WTC11 (cell line): ENCODE data around the gene ATP6V1G2. TPM values are rescaled to one million over a fixed set of nuclear protein-coding genes. Genes with fewer than 3 reads are reported as not detected.
"Not testable (repeated sequence)": the region's sequence is repeated elsewhere in the genome, so short reads cannot be mapped to it uniquely, and the experiment has no call there.

Experiments used
- ATAC-seq: fragments of 200-7000 bp; cut with Tn5 transposase; 2 replicates; pipeline ENCODE4 v1.10.0; 2021; ENCODE audit warnings: mild to moderate bottlenecking, moderate library complexity
- CTCF ChIA-PET: fragments of 300-600 bp; sonication (Branson Sonifier 250); formaldehyde crosslinking; loops from one replicate; lab custom pipeline; 2021; ENCODE audit warnings: antibody characterized with exemption; lab: Charles Lee
- POLR2A ChIA-PET: fragments of 350-600 bp; sonication (Branson Sonifier 250); formaldehyde crosslinking; loops from one replicate; lab custom pipeline; 2021; ENCODE audit warnings: antibody characterized with exemption; lab: Charles Lee
- DNase-seq: peaks from one replicate; pipeline ENCODE4 v3.0.0; 2021; ENCODE audit warnings: low spot score
- H3K27ac Mint-ChIP-seq: 2 replicates; pipeline ENCODE4 v1.8.0; 2021; ENCODE audit warnings: mixed read lengths
- H3K27me3 Mint-ChIP-seq: 2 replicates; pipeline ENCODE4 v1.8.0; 2021; ENCODE audit warnings: low read depth, mild to moderate bottlenecking, moderate library complexity, mixed read lengths
- H3K36me3 Mint-ChIP-seq: 2 replicates; pipeline ENCODE4 v1.8.0; 2021; ENCODE audit warnings: mixed read lengths
- H3K4me1 Mint-ChIP-seq: 2 replicates; pipeline ENCODE4 v1.8.0; 2022; ENCODE audit warnings: mixed read lengths
- H3K4me3 Mint-ChIP-seq: 2 replicates; pipeline ENCODE4 v1.8.0; 2021; ENCODE audit warnings: mild to moderate bottlenecking, moderate library complexity, mixed read lengths
- H3K9me3 Mint-ChIP-seq: 2 replicates; pipeline ENCODE4 v1.8.0; 2021; ENCODE audit warnings: mixed read lengths
- ATF1 ChIP-seq: sonication (generic); formaldehyde crosslinking; IDR thresholded peaks from 2 replicates; pipeline ENCODE4 v1.8.1; 2023; ENCODE audit warnings: mild to moderate bottlenecking, moderate library complexity, missing genetic modification reagents
- CBFB ChIP-seq: sonication (generic); formaldehyde crosslinking; IDR thresholded peaks from 2 replicates; pipeline ENCODE4 v1.8.1; 2022; ENCODE audit warnings: mild to moderate bottlenecking, low read depth, missing genetic modification reagents
- E2F5 ChIP-seq: sonication (generic); formaldehyde crosslinking; IDR thresholded peaks from 2 replicates; pipeline ENCODE4 v1.8.1; 2022; ENCODE audit warnings: mild to moderate bottlenecking, moderate library complexity, missing genetic modification reagents
- EMX1 ChIP-seq: fragments of 250-450 bp; sonication (Bioruptor Pico); IDR thresholded peaks from 2 replicates; pipeline ENCODE4 v1.8.0; 2021; ENCODE audit warnings: mild to moderate bottlenecking
- FOXP1 ChIP-seq: sonication (generic); formaldehyde crosslinking; IDR thresholded peaks from 2 replicates; pipeline ENCODE4 v1.8.0; 2022; ENCODE audit warnings: missing genetic modification reagents, mild to moderate bottlenecking, moderate library complexity, borderline replicate concordance
- KAT7 ChIP-seq: sonication (generic); formaldehyde crosslinking; IDR thresholded peaks from 2 replicates; pipeline ENCODE4 v1.8.1; 2023; ENCODE audit warnings: missing genetic modification reagents, mild to moderate bottlenecking, borderline replicate concordance
- MLX ChIP-seq: sonication (generic); formaldehyde crosslinking; IDR thresholded peaks from 2 replicates; pipeline ENCODE4 v1.8.1; 2023; ENCODE audit warnings: mild to moderate bottlenecking, missing genetic modification reagents, moderate library complexity
- NR3C1 ChIP-seq: sonication (generic); formaldehyde crosslinking; conservative IDR thresholded peaks from 2 replicates; pipeline ENCODE4 v1.8.1; 2023; ENCODE audit warnings: low read depth, mild to moderate bottlenecking, missing genetic modification reagents
- PRDM15 ChIP-seq: sonication (generic); formaldehyde crosslinking; IDR thresholded peaks from 2 replicates; pipeline ENCODE4 v1.8.0; 2022; ENCODE audit warnings: missing genetic modification reagents
- TCF7 ChIP-seq: sonication (generic); formaldehyde crosslinking; IDR thresholded peaks from 2 replicates; pipeline ENCODE4 v1.8.0; 2022; ENCODE audit warnings: mild to moderate bottlenecking, low read depth, missing genetic modification reagents, moderate library complexity
- TEAD1 ChIP-seq: sonication (generic); formaldehyde crosslinking; IDR thresholded peaks from 2 replicates; pipeline ENCODE4 v1.8.0; 2022; ENCODE audit warnings: mild to moderate bottlenecking, missing genetic modification reagents
- TEAD4 ChIP-seq: sonication (generic); formaldehyde crosslinking; IDR thresholded peaks from 2 replicates; pipeline ENCODE4 v1.8.0; 2022; ENCODE audit warnings: mild to moderate bottlenecking, missing genetic modification reagents
- ZNF121 ChIP-seq: sonication (generic); formaldehyde crosslinking; IDR thresholded peaks from 2 replicates; pipeline ENCODE4 v1.8.0; 2023; ENCODE audit warnings: missing genetic modification reagents
- ZNF219 ChIP-seq: sonication (generic); formaldehyde crosslinking; IDR thresholded peaks from 2 replicates; pipeline ENCODE4 v1.8.0; 2023; ENCODE audit warnings: missing genetic modification reagents, mild to moderate bottlenecking, borderline replicate concordance
- ZNF396 ChIP-seq: fragments of 250-450 bp; sonication (Bioruptor Pico); IDR thresholded peaks from 2 replicates; pipeline ENCODE4 v1.8.0; 2021; ENCODE audit warnings: mild to moderate bottlenecking, moderate library complexity, borderline replicate concordance
- ZNF423 ChIP-seq: fragments of 250-450 bp; sonication (Bioruptor Pico); IDR thresholded peaks from 2 replicates; pipeline ENCODE4 v2.1.2; 2022; ENCODE audit warnings: mild to moderate bottlenecking, moderate library complexity
- total RNA-seq: library from RNA; stranded (reverse); gene quantifications from 3 replicates; pipeline ENCODE4 v1.2.3, GENCODE V29; 2021
- TF ChIP-seq, protein P1 (sequence below): sonication (generic); formaldehyde crosslinking; IDR thresholded peaks from 2 replicates; pipeline ENCODE4 v1.8.1; 2022; ENCODE audit warnings: low read depth, missing genetic modification reagents, borderline replicate concordance
- TF ChIP-seq, protein P2 (sequence below): sonication (generic); formaldehyde crosslinking; IDR thresholded peaks from 2 replicates; pipeline ENCODE4 v1.8.1; 2022; ENCODE audit warnings: mild to moderate bottlenecking, missing genetic modification reagents, moderate library complexity, borderline replicate concordance
- TF ChIP-seq, protein P3 (sequence below): fragments of 250-450 bp; sonication (Bioruptor Pico); IDR thresholded peaks from 2 replicates; pipeline ENCODE4 v1.9.0; 2021; ENCODE audit warnings: moderate library complexity, mild to moderate bottlenecking, inconsistent platforms, borderline replicate concordance

ATP6V1G2 gene
- total RNA-seq, 1 experiment from 2014 or later, result 4.0 TPM

GRCh38 chr6:31590691-31591090 is 44.3 kb upstream of the ATP6V1G2 start:
- H3K4me1 Mint-ChIP-seq, H3K27me3 Mint-ChIP-seq, DNase-seq, H3K9me3 Mint-ChIP-seq, POLR2A ChIA-PET, ATAC-seq, H3K27ac Mint-ChIP-seq, H3K4me3 Mint-ChIP-seq, H3K36me3 Mint-ChIP-seq: not testable (repeated sequence)
- CTCF ChIA-PET, result interaction anchor here (1.3 to 2.8 kb wide), 2 partner anchors 10 to 39 kb away, joined by 7 to 12 read pairs; no protein-coding TSS in a partner anchor
- TF ChIP-seq ZNF121 (CRISPR knock-in tag), result peak; percentile 39; the same call in 1 of the 2 replicates

- Mint-ChIP-seq H3K27ac (no peak overlapping the region), H3K27me3 (no peaks in the 10 kb centered on the region), H3K4me3 (no peak overlapping the region), H3K4me1 (peaks cover 3% of the 10 kb centered on the region; the same call in 1 of the 2 replicates), H3K9me3 (no peaks in the 10 kb centered on the region), H3K36me3 (no peaks in the 10 kb centered on the region)
- POLR2A ChIA-PET, result interaction anchor here (0.5 kb wide), 1 partner anchor 42 kb away, joined by 5 read pairs; the partner anchor contains the start of gene NFKBIL1
- CTCF ChIA-PET, result interaction anchor here (0.6 to 2.8 kb wide), 6 partner anchors 8 to 42 kb away, joined by 3 to 17 read pairs (median 6); partner anchors contain the start of gene NFKBIL1
- TF ChIP-seq, protein P1, sequence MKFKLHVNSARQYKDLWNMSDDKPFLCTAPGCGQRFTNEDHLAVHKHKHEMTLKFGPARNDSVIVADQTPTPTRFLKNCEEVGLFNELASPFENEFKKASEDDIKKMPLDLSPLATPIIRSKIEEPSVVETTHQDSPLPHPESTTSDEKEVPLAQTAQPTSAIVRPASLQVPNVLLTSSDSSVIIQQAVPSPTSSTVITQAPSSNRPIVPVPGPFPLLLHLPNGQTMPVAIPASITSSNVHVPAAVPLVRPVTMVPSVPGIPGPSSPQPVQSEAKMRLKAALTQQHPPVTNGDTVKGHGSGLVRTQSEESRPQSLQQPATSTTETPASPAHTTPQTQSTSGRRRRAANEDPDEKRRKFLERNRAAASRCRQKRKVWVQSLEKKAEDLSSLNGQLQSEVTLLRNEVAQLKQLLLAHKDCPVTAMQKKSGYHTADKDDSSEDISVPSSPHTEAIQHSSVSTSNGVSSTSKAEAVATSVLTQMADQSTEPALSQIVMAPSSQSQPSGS, result no peak
- TF ChIP-seq ATF1 (CRISPR knock-in tag) (no peak), ZNF219 (no peak), NR3C1 (CRISPR knock-in tag) (no peak), ZNF423 (CRISPR knock-in tag) (no peak), KAT7 (CRISPR knock-in tag) (no peak)
- TF ChIP-seq, protein P2, sequence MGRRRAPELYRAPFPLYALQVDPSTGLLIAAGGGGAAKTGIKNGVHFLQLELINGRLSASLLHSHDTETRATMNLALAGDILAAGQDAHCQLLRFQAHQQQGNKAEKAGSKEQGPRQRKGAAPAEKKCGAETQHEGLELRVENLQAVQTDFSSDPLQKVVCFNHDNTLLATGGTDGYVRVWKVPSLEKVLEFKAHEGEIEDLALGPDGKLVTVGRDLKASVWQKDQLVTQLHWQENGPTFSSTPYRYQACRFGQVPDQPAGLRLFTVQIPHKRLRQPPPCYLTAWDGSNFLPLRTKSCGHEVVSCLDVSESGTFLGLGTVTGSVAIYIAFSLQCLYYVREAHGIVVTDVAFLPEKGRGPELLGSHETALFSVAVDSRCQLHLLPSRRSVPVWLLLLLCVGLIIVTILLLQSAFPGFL (CRISPR knock-in tag), result no peak
- no peak for ATAC-seq
- DNase-seq, result no peak
These were observed 42.7 kb upstream of the ATP6V1G2 start for GRCh38 chr6:31588871-31589650.

DNA sequence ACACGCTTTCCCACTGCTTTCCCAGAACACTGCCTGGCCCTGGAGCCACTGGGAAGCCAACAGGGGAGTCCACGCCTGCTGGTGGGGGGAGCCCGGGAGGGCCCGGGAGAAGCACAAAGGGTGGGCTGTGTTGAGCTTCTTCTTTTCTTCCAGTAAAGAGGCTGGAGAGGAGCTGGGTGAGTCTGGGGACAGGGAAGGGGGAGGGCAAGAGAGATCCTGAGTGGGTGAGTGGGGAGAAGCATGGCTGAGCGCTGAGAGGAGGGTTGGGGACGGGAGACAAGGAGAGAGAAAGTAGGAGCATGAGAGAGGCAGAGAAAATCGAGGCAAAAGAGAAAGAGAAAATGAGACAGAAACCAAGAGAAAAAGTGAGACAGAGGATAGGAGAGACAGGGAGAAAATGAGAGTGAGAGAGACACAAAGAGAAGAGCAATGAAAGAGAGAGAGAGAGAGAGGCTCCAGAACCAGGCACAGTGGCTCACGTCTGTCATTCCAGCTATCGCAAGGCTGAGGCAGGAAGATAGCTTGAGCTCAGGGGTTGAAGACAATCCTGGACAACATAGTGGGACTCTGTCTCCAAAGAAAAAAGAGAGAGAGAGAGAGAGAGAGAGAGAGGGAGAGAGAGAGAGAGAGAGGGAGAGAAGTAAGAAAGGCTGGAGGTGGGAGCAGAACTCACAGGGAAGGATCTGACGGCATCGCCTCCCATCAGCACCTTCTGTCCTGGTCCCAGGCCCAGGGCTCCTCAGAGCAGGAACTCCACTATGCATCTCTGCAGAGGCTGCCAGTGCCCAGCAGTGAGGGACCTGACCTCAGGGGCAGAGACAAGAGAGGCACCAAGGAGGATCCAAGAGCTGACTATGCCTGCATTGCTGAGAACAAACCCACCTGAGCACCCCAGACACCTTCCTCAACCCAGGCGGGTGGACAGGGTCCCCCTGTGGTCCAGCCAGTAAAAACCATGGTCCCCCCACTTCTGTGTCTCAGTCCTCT is 41.7 kb upstream of the ATP6V1G2 start:
- Mint-ChIP-seq H3K4me1 (peaks cover 3% of the 10 kb centered on the region; the same call in 1 of the 2 replicates), H3K36me3 (no peaks in the 10 kb centered on the region), H3K4me3 (no peak overlapping the region), H3K27ac (no peak overlapping the region), H3K9me3 (no peaks in the 10 kb centered on the region), H3K27me3 (no peaks in the 10 kb centered on the region)
- ChIA-PET CTCF (interaction anchor here (0.7 to 15.1 kb wide), 8 partner anchors 8 to 41 kb away, joined by 3 to 293 read pairs (median 8); partner anchors contain the start of genes NCR3 and NFKBIL1), POLR2A (interaction anchor here (0.5 kb wide), 1 partner anchor 41 kb away, joined by 5 read pairs; the partner anchor contains the start of gene NFKBIL1)
- DNase-seq, result no peak
- no peak for ATAC-seq
- TF ChIP-seq EMX1 (no peak), FOXP1 (CRISPR knock-in tag) (no peak), KAT7 (CRISPR knock-in tag) (no peak), ZNF396 (no peak), ZNF423 (CRISPR knock-in tag) (no peak), TEAD1 (no peak), CBFB (CRISPR knock-in tag) (no peak), TEAD4 (no peak), E2F5 (no peak), TCF7 (CRISPR knock-in tag) (no peak), ZNF219 (no peak), MLX (no peak), PRDM15 (CRISPR knock-in tag) (no peak)
- TF ChIP-seq, protein P3, sequence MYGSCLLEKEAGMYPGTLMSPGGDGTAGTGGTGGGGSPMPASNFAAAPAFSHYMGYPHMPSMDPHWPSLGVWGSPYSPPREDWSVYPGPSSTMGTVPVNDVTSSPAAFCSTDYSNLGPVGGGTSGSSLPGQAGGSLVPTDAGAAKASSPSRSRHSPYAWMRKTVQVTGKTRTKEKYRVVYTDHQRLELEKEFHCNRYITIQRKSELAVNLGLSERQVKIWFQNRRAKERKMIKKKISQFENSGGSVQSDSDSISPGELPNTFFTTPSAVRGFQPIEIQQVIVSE (CRISPR knock-in tag), result no peak
